NAMALWA (cell line): ENCODE results near the gene SACM1L.
A peak's percentile ranks its signal among the peaks of the same experiment; 100 is the strongest.
"Not testable (repeated sequence)": the region's sequence is repeated elsewhere in the genome, so short reads cannot be mapped to it uniquely, and the experiment has no call there.

Experiments used
- DNase-seq: peaks from one replicate; pipeline ENCODE4 v3.0.0-alpha.2; 2015; ENCODE audit warnings: low spot score

The SACM1L gene

GRCh38 chr3:45666757-45667431, 22.3 kb upstream of the SACM1L start:
- DNase-seq, result no peak

GRCh38 chr3:45667569-45667934, 21.6 kb upstream of the SACM1L start:
- no peak for DNase-seq

- DNase-seq, result no peak
Observed at GRCh38 chr3:45670436-45670835, 18.8 kb upstream of the SACM1L start.

- no peak for DNase-seq
Observed at GRCh38 chr3:45670991-45671390, 18.2 kb upstream of the SACM1L start.

- no peak for DNase-seq
Observed at GRCh38 chr3:45673273-45673672, 15.9 kb upstream of the SACM1L start.

- no peak for DNase-seq
Observed at GRCh38 chr3:45676325-45677032, 12.7 kb upstream of the SACM1L start.

GRCh38 chr3:45677033-45677446, 12.2 kb upstream of the SACM1L start:
- DNase-seq, result no peak

GRCh38 chr3:45677841-45678240, 11.4 kb upstream of the SACM1L start:
- DNase-seq, result no peak

- no peak for DNase-seq
Observed at GRCh38 chr3:45679805-45680204, 9.4 kb upstream of the SACM1L start.

- no peak for DNase-seq
Observed at GRCh38 chr3:45681221-45681620, 8.0 kb upstream of the SACM1L start.

- DNase-seq, result no peak
Observed at GRCh38 chr3:45681846-45682245, 7.3 kb upstream of the SACM1L start.

GRCh38 chr3:45682311-45682710, 6.9 kb upstream of the SACM1L start:
- DNase-seq, result no peak

- DNase-seq, result no peak
Observed at GRCh38 chr3:45682786-45683185, 6.4 kb upstream of the SACM1L start.

- peak; percentile 27 for DNase-seq
Observed at GRCh38 chr3:45683417-45684326, 5.5 kb upstream of the SACM1L start.

- DNase-seq, result no peak
Observed at GRCh38 chr3:45684327-45684892, 4.8 kb upstream of the SACM1L start.

GRCh38 chr3:45685722-45686121, 3.5 kb upstream of the SACM1L start:
- not testable (repeated sequence) for DNase-seq

- DNase-seq, result no peak
Observed at GRCh38 chr3:45686850-45687249, 2.3 kb upstream of the SACM1L start.

- peak; percentile 36 for DNase-seq
Observed at GRCh38 chr3:45687828-45688193, 1.4 kb upstream of the SACM1L start.

- DNase-seq, result peak; percentile 57
Observed at GRCh38 chr3:45688194-45688881, 858 bp upstream of the SACM1L start.

- DNase-seq, result no peak
Observed at GRCh38 chr3:45689787-45690145, 570 bp downstream of the SACM1L start.

- peak; percentile 55 for DNase-seq
Observed at GRCh38 chr3:45690336-45691035, 1.3 kb downstream of the SACM1L start.
